ELF-1 (cell line): ENCODE data around the gene C12orf56.

Experiments
- DNase-seq: peaks from one replicate; pipeline ENCODE4 v3.0.0-alpha.2; 2016; ENCODE audit warnings: low read depth, low spot score

C12orf56 gene

GRCh38 chr12:64304571-64304970, 86.0 kb downstream of the C12orf56 start:
- DNase-seq: no peak

DNA sequence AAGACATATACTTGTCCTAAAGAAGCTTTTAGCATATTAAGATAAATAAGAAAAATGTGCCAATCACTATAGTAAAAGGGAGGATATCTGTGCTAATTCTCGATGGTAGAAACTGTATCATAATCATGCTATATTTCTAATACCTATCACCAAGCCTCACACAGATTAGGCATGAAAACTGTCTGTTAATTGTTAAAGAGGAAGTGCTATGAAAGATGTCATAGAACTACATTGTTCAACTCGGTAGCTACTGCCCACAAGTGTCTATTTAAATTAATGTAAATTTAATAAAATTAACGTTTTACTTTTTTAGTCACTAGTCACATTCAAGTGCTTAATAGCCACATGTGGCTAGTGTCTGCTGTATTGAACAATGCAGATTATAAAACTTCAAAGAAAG, 90.9 kb downstream of the C12orf56 start:
- no peak for DNase-seq

GRCh38 chr12:64296301-64296700, 94.3 kb downstream of the C12orf56 start:
- no peak for DNase-seq

DNA sequence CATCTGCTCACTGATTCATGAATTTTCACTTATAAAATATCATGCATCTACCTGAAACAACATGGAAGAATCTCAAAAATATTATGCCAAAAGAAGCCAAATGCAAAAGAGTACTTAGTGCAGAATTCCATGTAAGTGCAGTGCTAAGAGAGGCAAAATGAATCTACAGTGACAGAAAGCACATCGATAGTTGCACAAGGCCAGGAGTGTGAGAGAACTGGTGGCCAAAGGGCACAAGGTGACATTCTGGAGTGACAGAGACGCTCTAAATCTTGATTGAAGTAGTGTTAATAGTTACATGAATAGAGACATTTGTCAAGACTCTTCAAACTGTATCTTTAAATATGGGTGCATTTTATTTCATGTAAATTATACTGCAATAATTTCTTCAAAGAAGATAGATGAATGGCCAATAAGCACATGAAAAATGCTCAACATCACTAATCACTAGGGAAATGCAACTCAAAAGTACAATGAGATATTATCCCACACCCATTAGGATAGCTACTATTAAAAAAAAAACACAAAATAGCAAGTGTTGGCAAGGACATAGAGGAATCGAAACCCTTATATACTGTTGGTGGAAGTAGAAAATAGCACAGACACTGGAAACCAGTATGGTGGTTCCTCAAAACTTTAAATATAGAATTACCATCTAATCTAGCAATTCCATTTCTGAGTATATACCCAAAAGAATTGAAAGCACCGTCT, 96.7 kb downstream of the C12orf56 start:
- no peak for DNase-seq

GRCh38 chr12:64293174-64293573, 97.4 kb downstream of the C12orf56 start:
- DNase-seq: peak; percentile 16

DNA sequence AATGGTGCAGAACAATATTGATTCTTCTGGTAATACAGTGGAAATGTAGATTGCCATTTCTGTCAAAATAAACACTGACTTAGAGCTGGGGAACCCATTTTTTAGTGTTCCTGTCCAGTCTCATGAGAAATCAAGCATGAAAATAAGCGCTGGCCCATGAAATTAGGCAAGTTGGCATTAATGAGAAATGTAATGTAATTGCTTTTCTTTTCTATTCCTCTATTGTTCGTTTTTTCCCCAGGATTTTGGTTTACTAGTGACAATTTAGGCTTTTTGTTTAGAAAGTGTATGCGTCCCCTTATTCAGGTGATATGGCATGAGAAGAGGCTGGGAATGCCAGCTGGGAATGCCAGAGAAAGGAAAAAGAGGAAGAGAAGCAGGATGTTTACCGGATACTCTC, 104.0 kb downstream of the C12orf56 start:
- no peak for DNase-seq

DNA sequence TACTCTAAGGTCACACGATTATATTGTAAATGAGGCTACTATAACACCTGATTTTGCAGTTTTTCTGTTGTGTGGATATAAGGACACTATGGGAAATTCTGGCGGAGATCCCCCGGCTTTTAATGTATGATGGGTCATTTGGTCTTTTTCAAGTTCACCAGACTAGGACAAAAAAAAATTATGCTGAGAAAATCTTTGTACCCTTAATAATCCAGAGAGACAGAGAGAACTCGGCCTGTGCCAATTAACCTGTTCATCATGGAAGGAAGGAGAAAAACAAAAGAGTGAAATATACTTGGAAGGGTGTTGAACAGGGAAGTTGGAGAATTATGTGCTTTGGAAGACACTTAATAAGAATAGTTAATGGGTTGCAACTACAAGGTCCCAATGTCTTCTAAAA, 106.3 kb downstream of the C12orf56 start:
- no peak for DNase-seq

DNA sequence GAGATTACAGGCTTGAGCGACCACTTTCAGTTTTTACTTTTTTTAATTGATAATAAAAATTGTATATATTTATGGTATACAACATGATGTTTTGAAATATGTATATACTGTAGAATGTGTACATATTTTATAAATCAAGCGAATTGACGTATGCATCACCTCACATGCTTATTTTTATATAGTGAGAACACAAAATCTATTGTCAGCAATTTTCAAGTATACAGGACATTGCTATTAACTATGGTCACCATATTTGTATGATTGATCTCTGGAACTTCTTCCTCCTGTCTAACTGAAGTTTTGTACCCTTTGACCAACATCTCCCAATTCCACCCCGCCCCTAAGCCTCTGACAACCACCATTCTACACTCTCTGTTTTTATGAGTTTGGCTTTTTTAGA, 112.1 kb downstream of the C12orf56 start:
- DNase-seq: no peak

DNA sequence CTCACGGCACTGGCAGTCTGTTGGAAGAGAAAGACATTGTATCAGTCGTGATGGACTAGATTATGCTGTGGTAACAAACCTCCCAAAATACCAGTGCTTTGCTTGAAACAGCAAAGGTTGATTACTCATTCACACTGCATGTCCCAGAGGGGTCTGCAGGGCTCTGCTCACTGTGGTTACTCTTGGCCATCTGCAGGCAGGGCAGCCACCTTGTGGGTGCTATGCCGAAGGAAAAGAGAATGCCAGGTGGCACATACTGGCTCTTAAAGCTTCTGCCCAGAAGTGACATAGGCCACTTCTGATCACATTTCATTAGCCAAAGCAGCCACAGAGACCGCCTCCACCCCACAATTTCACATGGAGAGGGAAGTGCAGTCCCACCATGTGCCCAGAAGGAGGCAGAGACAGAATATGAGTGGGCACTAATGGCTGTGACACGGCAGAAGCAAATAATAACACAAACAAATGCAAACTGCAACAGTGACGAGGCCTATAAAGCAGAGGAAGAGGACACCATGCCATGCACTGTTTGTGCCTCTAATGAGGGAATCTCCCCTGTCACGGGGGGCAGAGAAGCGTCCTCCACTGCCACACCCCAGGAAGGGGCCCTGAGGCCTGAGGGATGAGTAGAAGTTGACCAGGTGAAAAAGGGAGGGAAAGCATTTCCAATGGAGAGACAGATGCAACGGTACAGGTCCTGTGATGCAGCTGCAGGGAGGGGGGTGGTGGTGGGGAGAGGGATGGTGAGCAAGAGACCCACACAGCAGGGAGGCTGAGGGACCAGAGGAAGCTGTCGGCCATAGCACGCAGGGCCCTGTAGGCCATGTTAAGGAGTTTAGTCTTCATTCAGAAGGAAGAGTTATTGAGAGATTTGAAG, 116.8 kb downstream of the C12orf56 start:
- peak; percentile 70 for DNase-seq

DNA sequence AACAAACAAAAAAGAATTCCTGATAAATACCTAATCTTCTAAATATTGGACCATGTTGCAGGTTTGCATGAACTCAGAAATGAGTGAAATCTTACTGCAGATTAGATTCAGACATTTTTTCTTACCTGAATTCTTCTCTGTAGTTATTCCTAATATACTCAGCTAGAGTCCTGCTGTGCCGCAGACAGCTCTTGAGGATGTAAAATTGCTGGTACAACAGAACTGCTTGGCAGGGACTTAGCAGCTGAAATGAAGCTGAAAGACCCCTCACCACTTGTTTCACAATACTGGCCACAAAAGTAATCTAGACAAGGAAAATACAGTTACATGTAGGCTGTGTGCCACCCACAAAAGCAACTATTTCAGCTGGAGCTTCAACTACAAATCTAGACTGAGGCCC, 120.1 kb downstream of the C12orf56 start:
- DNase-seq: no peak

DNA sequence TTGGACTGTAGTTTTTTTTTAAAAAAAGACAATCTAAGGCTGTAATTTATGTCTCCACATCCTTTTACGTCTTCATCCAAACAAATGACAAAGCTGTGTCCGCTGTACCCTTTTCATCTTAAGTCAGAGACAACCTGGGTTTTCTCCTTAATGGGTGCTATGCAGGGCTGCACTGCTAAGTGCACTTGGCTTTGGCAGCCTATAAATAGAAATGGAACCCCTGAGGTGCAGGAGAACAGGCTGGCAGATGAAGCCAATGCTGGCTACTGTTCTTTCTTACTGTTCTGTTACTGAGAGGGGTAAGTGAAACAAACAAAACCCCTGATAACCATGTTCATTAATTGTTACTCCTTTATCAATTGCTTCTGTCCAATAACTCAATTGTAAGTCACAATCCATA, 121.4 kb downstream of the C12orf56 start:
- no peak for DNase-seq

- no peak for DNase-seq
Measured at GRCh38 chr12:64268409-64268808, 122.1 kb downstream of the C12orf56 start.

DNA sequence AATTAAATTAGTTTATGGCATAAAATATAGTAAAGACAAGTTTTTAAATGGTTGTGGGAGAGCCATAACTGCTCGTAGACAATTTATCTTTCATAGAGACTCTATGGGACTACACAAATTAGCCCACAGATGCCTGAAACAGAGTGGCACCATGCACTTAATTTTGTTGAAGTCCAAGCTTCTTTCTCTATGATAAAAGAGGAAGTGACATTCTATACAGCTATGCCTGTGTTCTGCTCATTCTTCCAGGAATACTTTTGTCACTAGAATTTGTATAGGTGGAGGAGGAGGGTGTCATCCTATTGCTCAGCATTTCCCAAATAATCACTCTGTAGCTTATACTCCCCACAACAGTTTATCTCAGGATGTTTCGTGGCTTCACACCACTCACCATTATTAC, 124.7 kb downstream of the C12orf56 start:
- no peak for DNase-seq

DNA sequence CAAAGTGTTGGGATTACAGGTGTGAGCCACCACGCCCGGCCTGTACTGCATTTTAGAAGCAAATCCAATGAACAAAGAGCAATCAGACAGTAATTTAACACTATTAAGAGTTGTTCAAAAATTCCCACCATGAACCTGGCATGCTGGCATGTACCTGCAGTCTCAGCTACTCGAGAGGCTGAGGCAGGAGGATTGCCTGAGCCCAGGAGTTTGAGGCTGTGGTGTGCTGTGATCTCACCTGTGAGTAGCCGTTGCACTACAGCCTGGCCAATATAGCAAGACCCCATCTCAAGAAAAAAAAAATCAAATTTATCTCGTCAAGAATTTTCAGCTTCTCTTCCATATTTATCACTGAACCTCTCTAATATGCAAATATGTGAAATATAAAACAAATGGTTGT, 128.7 kb downstream of the C12orf56 start:
- no peak for DNase-seq

- peak; percentile 10 for DNase-seq
Measured at GRCh38 chr12:64258576-64258975, 132.0 kb downstream of the C12orf56 start.

GRCh38 chr12:64256166-64256800, 134.3 kb downstream of the C12orf56 start:
- no peak for DNase-seq

DNA sequence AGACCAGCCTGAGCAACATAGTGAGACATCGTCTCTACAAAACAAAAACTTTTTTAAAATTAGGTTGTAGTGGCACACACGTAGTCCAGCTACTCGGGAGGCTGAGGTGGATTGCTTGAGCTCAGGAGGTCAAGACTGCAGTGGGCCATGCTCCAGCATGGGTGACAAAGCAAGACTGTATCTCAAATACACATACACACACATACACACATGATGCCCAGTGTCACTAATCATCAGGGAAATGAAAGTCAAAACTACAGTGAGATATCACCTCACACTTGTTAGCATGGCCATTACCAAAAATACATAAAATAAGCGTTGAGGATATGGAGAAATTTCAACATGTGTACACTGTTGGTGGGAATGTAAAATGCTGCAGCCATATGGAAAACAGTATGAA, 135.3 kb downstream of the C12orf56 start:
- DNase-seq: no peak

DNA sequence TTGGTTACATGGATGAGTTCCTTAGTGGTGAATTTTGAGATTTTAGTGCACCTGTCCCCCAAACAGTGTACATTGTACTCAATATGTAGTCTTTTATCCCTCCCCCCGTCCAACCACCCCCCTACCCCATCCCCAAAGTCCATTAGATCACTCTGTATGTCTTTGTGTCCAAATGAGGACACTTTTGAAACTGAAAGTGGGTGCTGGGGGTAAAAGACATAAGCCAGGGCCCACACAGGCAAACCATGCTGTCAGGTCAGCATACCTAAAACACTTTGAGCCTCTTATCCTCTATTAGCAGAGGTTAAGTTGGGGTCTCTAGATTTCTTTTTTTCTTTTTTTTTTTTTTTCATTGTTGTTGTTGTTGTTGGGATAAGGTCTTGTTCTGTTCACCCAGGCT, 137.2 kb downstream of the C12orf56 start:
- DNase-seq: no peak

DNA sequence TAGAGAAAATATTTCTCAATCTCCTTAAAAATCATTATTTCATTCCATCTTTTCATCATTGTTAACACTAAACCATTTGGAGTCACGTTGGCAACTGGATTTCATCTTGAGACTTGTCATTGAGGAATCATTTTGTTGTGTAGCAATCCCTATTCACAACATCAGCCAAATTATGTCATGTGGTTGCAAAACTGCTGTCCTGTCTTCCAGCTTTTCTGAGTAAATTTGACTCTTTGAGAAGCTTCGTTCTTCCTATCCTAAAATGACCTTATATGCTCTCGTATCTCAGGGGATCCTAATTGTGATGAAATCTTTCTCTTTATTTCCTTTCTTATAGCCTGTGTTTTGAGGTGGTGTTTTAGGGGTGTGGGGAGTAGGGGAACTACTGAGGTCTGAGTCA, 137.9 kb downstream of the C12orf56 start:
- no peak for DNase-seq

DNA sequence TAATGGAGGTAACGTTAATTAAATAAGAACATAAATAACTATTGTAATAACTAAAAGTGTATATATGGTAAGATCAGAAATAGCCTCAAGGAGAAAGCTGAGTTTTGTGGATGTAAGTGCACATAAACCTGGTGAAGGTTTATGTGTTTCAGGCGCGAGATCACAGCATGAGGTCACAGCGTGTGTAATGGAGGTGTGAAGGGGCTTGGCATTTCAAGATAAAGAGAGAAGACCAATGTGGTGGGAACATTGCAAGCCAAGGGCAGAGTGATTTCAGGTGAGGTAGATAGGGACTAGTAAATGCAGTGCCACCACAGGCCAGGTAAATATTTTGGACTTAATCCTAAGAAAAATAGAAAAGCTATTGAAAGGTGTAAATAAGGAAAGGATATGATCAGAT, 146.7 kb downstream of the C12orf56 start:
- peak; percentile 21 for DNase-seq

- DNase-seq: no peak
Measured at GRCh38 chr12:64240781-64241180, 149.8 kb downstream of the C12orf56 start.

GRCh38 chr12:64237382-64237781, 153.2 kb downstream of the C12orf56 start:
- DNase-seq: no peak

DNA sequence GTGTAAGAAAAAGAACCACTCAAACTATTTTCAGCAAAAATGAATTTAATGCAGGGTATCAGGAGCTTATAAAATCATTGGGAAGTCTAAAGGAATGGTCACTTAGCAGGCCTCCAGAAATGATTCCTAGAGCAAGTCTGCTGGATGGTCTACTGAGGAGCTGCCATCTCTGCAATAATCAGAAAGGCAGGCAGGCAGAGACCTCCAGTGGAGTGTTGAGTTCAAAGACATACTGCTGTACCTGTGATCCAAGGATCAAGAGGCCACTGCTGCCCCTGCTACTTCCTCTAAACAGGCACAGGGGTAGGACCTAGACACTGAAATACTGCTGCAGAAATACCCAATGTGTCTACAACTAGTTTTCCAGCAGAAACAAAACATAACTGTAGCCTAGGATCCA, 154.0 kb downstream of the C12orf56 start:
- DNase-seq: no peak
